H1 (cell line): ENCODE measurements around the gene NXPH3. TPM values are rescaled to one million over a fixed set of nuclear protein-coding genes. Genes with fewer than 3 reads are reported as not detected.

Experiments
- CTCF ChIA-PET: fragments of 300-600 bp; sonication (Branson Sonifier 250); formaldehyde crosslinking; loops from one replicate; lab custom pipeline; 2021; ENCODE audit not compliant: partially characterized antibody; lab: Charles Lee
- POLR2A ChIA-PET: fragments of 300-600 bp; sonication (Branson Sonifier 250); formaldehyde crosslinking; loops from one replicate; lab custom pipeline; 2021; ENCODE audit warnings: inconsistent platforms; ENCODE audit not compliant: partially characterized antibody; lab: Charles Lee
- DNase-seq, 2 experiments: peaks; one replicate each; pipeline versions ENCODE4 v3.0.0 to v3.0.0-alpha.2; 2010 to 2022; ENCODE audit warnings: low spot score in 2 of 2, low read depth in 1 of 2, mixed read lengths in 1 of 2
- FAIRE-seq: peaks from 2 replicates; lab custom pipeline; 2011; peaks lifted over from hg19 to GRCh38; lab: Jason Lieb, UNC
- H2AFZ ChIP-seq: 2 replicates; pipeline ENCODE4 v1.8.1; 2012; ENCODE audit warnings: low read length, inconsistent platforms
- H2AK5ac ChIP-seq: 2 replicates; pipeline ENCODE4 v1.6.1; 2013; ENCODE audit warnings: low read depth, low read length
- H2BK120ac ChIP-seq: replicated peaks from 2 replicates; pipeline ENCODE3; 2013; ENCODE audit warnings: low read depth, low read length, inconsistent platforms
- H2BK12ac ChIP-seq: 2 replicates; pipeline ENCODE4 v1.6.1; 2013; ENCODE audit warnings: low read depth, low read length
- H2BK15ac ChIP-seq: 2 replicates; pipeline ENCODE4 v1.6.1; 2013; ENCODE audit warnings: low read length
- H2BK20ac ChIP-seq: 2 replicates; pipeline ENCODE4 v1.6.1; 2013; ENCODE audit warnings: low read length
- H2BK5ac ChIP-seq: 2 replicates; pipeline ENCODE4 v1.6.1; 2013; ENCODE audit warnings: low read depth, low read length
- H3K14ac ChIP-seq: 2 replicates; pipeline ENCODE4 v1.6.1; 2013; ENCODE audit warnings: inconsistent platforms; ENCODE audit not compliant: insufficient read length
- H3K18ac ChIP-seq: 2 replicates; pipeline ENCODE4 v1.6.1; 2013; ENCODE audit warnings: low read length; ENCODE audit errors: extremely low read depth
- H3K23ac ChIP-seq: 2 replicates; pipeline ENCODE4 v1.6.1; 2013; ENCODE audit warnings: inconsistent platforms; ENCODE audit not compliant: insufficient read length
- H3K23me2 ChIP-seq: 2 replicates; pipeline ENCODE4 v1.6.1; 2013; ENCODE audit warnings: low read depth, low read length
- H3K27ac ChIP-seq: 2 replicates; pipeline ENCODE4 v1.6.1; 2011; ENCODE audit warnings: low read depth, low read length, inconsistent platforms
- H3K27me3 ChIP-seq, 4 experiments: replicated peaks in 1 of 4; 1 replicate in 1 of 4; 2 replicates in 3 of 4; pipeline versions ENCODE4 v1.6.1 to v1.8.1; 2011 to 2013; ENCODE audit warnings: low read length in 3 of 4, mild to moderate bottlenecking in 3 of 4, inconsistent platforms in 2 of 4, mixed read lengths in 2 of 4, moderate library complexity in 1 of 4; ENCODE audit not compliant: control insufficient read depth in 3 of 4, insufficient read depth in 3 of 4; ENCODE audit errors: extremely low read depth in 1 of 4
- H3K36me3 ChIP-seq, 4 experiments: 2 replicates each; pipeline versions ENCODE4 v1.6.1 to v1.8.1; 2011 to 2013; ENCODE audit warnings: mild to moderate bottlenecking in 4 of 4, low read length in 3 of 4, moderate library complexity in 2 of 4, control low read depth in 1 of 4, inconsistent platforms in 1 of 4; ENCODE audit not compliant: insufficient read depth in 4 of 4, control insufficient read depth in 2 of 4
- H3K4ac ChIP-seq: replicated peaks from 2 replicates; pipeline ENCODE3; 2013; ENCODE audit warnings: low read length, low read depth, mixed read lengths, inconsistent platforms; ENCODE audit not compliant: insufficient read length
- H3K4me1 ChIP-seq, 4 experiments: replicated peaks in 1 of 4; 1 replicate in 1 of 4; 2 replicates in 3 of 4; pipeline versions ENCODE4 v1.6.1 to v1.8.1; 2011 to 2013; ENCODE audit warnings: low read length in 3 of 4, inconsistent platforms in 2 of 4, mixed read lengths in 1 of 4; ENCODE audit not compliant: insufficient read depth in 4 of 4, control insufficient read depth in 3 of 4
- H3K4me2 ChIP-seq, 2 experiments: 2 replicates each; pipeline versions ENCODE4 v1.6.1 to v1.8.1; 2011 to 2013; ENCODE audit warnings: low read depth in 2 of 2, low read length in 2 of 2, control low read depth in 1 of 2, inconsistent platforms in 1 of 2, mild to moderate bottlenecking in 1 of 2; ENCODE audit not compliant: insufficient read depth in 1 of 2
- H3K4me3 ChIP-seq, 4 experiments: fragments of 200-600, 300-600 bp in 1 of 4; sonication (generic), shearing (Covaris generic), sonication (Bioruptor Twin) in 1 of 4; 2 replicates each; pipeline versions ENCODE4 v1.5.1 to v1.8.1; 2011 to 2016; ENCODE audit warnings: low read length in 4 of 4, low read depth in 3 of 4, control low read depth in 2 of 4, inconsistent platforms in 2 of 4, mild to moderate bottlenecking in 2 of 4, mixed read lengths in 1 of 4, moderate library complexity in 1 of 4; ENCODE audit not compliant: insufficient read depth in 2 of 4; ENCODE audit errors: extremely low read depth in 1 of 4
- H3K56ac ChIP-seq: replicated peaks from 2 replicates; pipeline ENCODE3; 2013; ENCODE audit warnings: low read depth, mild to moderate bottlenecking, mixed read lengths, low read length, inconsistent platforms; ENCODE audit not compliant: insufficient read length
- H3K79me1 ChIP-seq: 2 replicates; pipeline ENCODE4 v1.6.1; 2013; ENCODE audit warnings: low read depth, low read length, control low read depth
- H3K79me2 ChIP-seq, 2 experiments: 2 replicates each; pipeline versions ENCODE4 v1.6.1 to v1.8.1; 2012 to 2013; ENCODE audit warnings: low read length in 2 of 2, mild to moderate bottlenecking in 2 of 2, inconsistent platforms in 1 of 2; ENCODE audit not compliant: insufficient read depth in 2 of 2, control insufficient read depth in 1 of 2
- H3K9ac ChIP-seq, 4 experiments: replicated peaks in 1 of 4; 1 replicate in 1 of 4; 2 replicates in 3 of 4; pipeline versions ENCODE4 v1.6.1 to v1.8.1; 2011 to 2013; ENCODE audit warnings: low read depth in 3 of 4, low read length in 3 of 4, control low read depth in 2 of 4, mild to moderate bottlenecking in 2 of 4, moderate library complexity in 2 of 4, inconsistent platforms in 1 of 4; ENCODE audit errors: extremely low read depth in 1 of 4
- H3K9me3 ChIP-seq, 2 experiments: 2 replicates each; pipeline versions ENCODE4 v1.6.1 to v1.8.1; 2012 to 2013; ENCODE audit warnings: mild to moderate bottlenecking in 2 of 2, moderate library complexity in 2 of 2, control low read depth in 1 of 2, inconsistent platforms in 1 of 2, low read depth in 1 of 2, low read length in 1 of 2, mixed read lengths in 1 of 2; ENCODE audit not compliant: insufficient read depth in 2 of 2
- H4K20me1 ChIP-seq, 2 experiments: replicated peaks in 1 of 2; 2 replicates each; pipeline versions ENCODE3 to v1.8.1; 2011 to 2013; ENCODE audit warnings: inconsistent platforms in 2 of 2, low read length in 2 of 2, mild to moderate bottlenecking in 1 of 2; ENCODE audit not compliant: insufficient read depth in 2 of 2, control insufficient read depth in 1 of 2
- H4K5ac ChIP-seq: 2 replicates; pipeline ENCODE4 v1.6.1; 2013; ENCODE audit warnings: low read length, low read depth, mixed read lengths, inconsistent platforms; ENCODE audit not compliant: insufficient read length
- H4K8ac ChIP-seq: 2 replicates; pipeline ENCODE4 v1.8.0; 2013; ENCODE audit warnings: mild to moderate bottlenecking, moderate library complexity, low read length, inconsistent platforms; ENCODE audit not compliant: insufficient read depth; ENCODE audit errors: extremely low read depth
- H4K91ac ChIP-seq: replicated peaks from 2 replicates; pipeline ENCODE3; 2013; ENCODE audit warnings: low read length, mixed read lengths, inconsistent platforms; ENCODE audit not compliant: insufficient read length
- E2F6 ChIP-seq: IDR thresholded peaks from 2 replicates; pipeline ENCODE4 v1.6.1; 2012; ENCODE audit warnings: inconsistent platforms
- EGR1 ChIP-seq: IDR thresholded peaks from 2 replicates; pipeline ENCODE4 v1.6.1; 2011; ENCODE audit warnings: low read depth, low read length, borderline replicate concordance
- WGBS, 2 experiments: shearing (Covaris generic) in 1 of 2; methylation state at CpG; one replicate each; pipeline versions ENCODE4 v1.1.6 to v1.1.7; 2013 to 2015; ENCODE audit warnings: low lambda C conversion rate in 2 of 2, mixed read lengths in 2 of 2, inconsistent platforms in 1 of 2, low coverage in 1 of 2, missing lambda C conversion rate in 1 of 2; ENCODE audit not compliant: insufficient replicate concordance in 2 of 2, insufficient coverage in 1 of 2, insufficient read length in 1 of 2; ENCODE audit errors: extremely low coverage in 1 of 2, missing lambda C conversion rate in 1 of 2; 5-methylcytosine and 5-hydroxymethylcytosine counted together
- polyA plus RNA-seq, 7 experiments: library from polyadenylated mRNA; depleted of rRNA in 3 of 7; stranded (reverse) in 5 of 7; unstranded in 2 of 7; fragments of >200 nt in 5 of 7; fragments of 200-250 nt in 2 of 7; gene quantifications; 1 replicate in 5 of 7; 2 replicates in 1 of 7; 4 replicates in 1 of 7; pipeline versions ENCODE4 v1.2.1 to v1.2.3, GENCODE V29; 2011 to 2013; ENCODE audit warnings: missing spikeins in 2 of 7, mixed read lengths in 2 of 7
- total RNA-seq: library from RNA; stranded (reverse); fragmentation: NEBNext Ultra II Directional; extraction: Animal tissue kit (Norgen Biotek cat#: 25700); gene quantifications from 2 replicates; pipeline ENCODE4 v1.2.1, GENCODE V29; 2021

The NXPH3 gene
- total and polyA plus RNA-seq, 2 of the 8 experiments (the other 6 are each of a cell fraction or from before 2014, with no cell fraction given), result 2.5 to 3.7 TPM

- no peak overlapping the region for H2AFZ ChIP-seq
- no peak overlapping the region for H4K91ac ChIP-seq
- FAIRE-seq (no peak), DNase-seq (no peak)
- ChIA-PET POLR2A (no interaction called here), CTCF (interaction anchor here (0.6 to 1.1 kb wide), 3 partner anchors 37 to 83 kb away, joined by 3 to 4 read pairs (median 3); partner anchors contain the start of gene SLC35B1)
- no peaks in the 10 kb centered on the region for H3K27me3 ChIP-seq
- H4K20me1 ChIP-seq, result peaks cover 2 to 6% of the 10 kb centered on the region in 2 experiments
- no peak overlapping the region for H2BK12ac ChIP-seq
- 0 out of 4 replicates have a peak, but pooled peaks cover 0 to 10% of the 10 kb centered on the region in 2 experiments for H3K79me2 ChIP-seq
- no peak overlapping the region for H3K14ac ChIP-seq
- WGBS, 2 experiments, result 89% methylated on average over 3 of the region's 3 CpGs; no CpG with 5 or more reads in 1 of the 2 experiments
- no peak overlapping the region for H3K4ac ChIP-seq
- no peak overlapping the region for H3K56ac ChIP-seq
- no peak overlapping the region for H4K5ac ChIP-seq
- H3K23me2 ChIP-seq, result no peaks in the 10 kb centered on the region
- no peak overlapping the region for H3K23ac ChIP-seq
- no peaks in the 10 kb centered on the region; the same call in 1 of the 2 replicates for H3K79me1 ChIP-seq
- H2BK15ac ChIP-seq, result no peak overlapping the region
- no peaks in the 10 kb centered on the region for H3K9me3 ChIP-seq
- H3K18ac ChIP-seq, result no peak overlapping the region
- no peak overlapping the region for H2BK5ac ChIP-seq
- no peak overlapping the region for H2BK120ac ChIP-seq
- no peak overlapping the region for H3K27ac ChIP-seq
- H3K4me1 ChIP-seq, result peaks cover 0 to 2% (median 0%) of the 10 kb centered on the region in 4 experiments; a peak in 1 of 7 replicates
- no peak overlapping the region for H4K8ac ChIP-seq
- no peak overlapping the region for H2BK20ac ChIP-seq
- no peak overlapping the region for H2AK5ac ChIP-seq
- peaks cover 4 to 21% (median 7%) of the 10 kb centered on the region in 4 experiments; a peak in 5 of 8 replicates for H3K36me3 ChIP-seq
- no peak overlapping the region for H3K9ac ChIP-seq
- no peak overlapping the region for H3K4me3 ChIP-seq
- no peak overlapping the region for H3K4me2 ChIP-seq
- TF ChIP-seq E2F6, result no peak
- TF ChIP-seq EGR1, result no peak
Observed at GRCh38 chr17:49624896-49625295, 49.2 kb downstream of the NXPH3 start.
